ENCODE data around the gene MTRF1.
A peak's percentile ranks its signal among the peaks of the same experiment; 100 is the strongest.

MTRF1 gene, protein sequence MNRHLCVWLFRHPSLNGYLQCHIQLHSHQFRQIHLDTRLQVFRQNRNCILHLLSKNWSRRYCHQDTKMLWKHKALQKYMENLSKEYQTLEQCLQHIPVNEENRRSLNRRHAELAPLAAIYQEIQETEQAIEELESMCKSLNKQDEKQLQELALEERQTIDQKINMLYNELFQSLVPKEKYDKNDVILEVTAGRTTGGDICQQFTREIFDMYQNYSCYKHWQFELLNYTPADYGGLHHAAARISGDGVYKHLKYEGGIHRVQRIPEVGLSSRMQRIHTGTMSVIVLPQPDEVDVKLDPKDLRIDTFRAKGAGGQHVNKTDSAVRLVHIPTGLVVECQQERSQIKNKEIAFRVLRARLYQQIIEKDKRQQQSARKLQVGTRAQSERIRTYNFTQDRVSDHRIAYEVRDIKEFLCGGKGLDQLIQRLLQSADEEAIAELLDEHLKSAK

GRCh38 chr13:41263261-41263971 is at the start of gene MTRF1:
Gene MTRF1 (minus strand): TSS chr13:41263576. CDS start chr13:41260907, 2,669 bp downstream.
- peak; percentile 76 for DNase-seq (ENCODE audit: low spot score)

GRCh38 chr13:41313117-41313516 is 49.7 kb upstream of the MTRF1 start:
- DNase-seq (ENCODE audit: low spot score) = no peak

- no peak for DNase-seq (ENCODE audit: low spot score)
Measured at GRCh38 chr13:41312176-41312500, 48.8 kb upstream of the MTRF1 start.

GRCh38 chr13:41311406-41312175 is 48.2 kb upstream of the MTRF1 start:
- peak; percentile 33 for DNase-seq (ENCODE audit: low spot score)

GRCh38 chr13:41310963-41311405 is 47.6 kb upstream of the MTRF1 start, which contains the start of gene NAA16:
Gene NAA16 (plus strand): TSS chr13:41311267. CDS start chr13:41311529, 262 bp downstream.
- DNase-seq (ENCODE audit: low spot score) = peak; percentile 97

DNA sequence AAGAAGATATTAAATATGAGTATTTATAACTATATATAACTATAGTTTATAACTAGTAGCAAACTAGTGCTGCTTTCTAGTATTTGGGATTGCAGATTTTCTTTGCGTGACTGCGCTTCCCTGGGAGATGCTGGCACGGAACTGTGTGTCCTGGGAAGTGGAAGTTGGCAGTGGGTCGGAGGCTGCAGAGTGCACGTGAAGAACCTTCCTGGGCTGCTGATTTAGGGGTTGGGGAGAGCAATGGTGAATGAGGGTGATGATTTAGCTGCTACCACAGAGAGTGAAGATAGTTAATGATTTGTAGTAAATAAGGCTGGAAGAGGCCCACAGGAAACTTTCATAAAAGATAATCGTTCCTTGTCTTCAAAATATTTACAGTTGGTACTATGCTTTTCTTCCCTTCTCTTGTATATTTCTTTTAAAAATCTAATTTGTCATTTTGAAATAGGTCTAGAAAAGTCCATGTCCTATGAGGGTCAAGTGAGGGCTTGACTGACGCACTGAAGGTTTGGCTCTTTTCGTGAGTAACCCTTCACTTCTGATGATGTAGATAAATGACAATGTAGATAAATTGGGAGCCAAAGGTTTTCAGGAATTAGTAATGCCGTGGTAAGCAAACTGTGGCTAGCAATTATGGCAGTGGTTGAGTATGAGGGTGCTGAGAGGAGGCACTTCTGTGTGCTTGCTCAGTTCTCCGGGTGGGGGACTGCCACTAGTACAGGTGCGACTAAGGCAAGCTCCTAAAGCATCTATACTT is 44.7 kb upstream of the MTRF1 start:
- no peak for DNase-seq (ENCODE audit: low spot score)

DNA sequence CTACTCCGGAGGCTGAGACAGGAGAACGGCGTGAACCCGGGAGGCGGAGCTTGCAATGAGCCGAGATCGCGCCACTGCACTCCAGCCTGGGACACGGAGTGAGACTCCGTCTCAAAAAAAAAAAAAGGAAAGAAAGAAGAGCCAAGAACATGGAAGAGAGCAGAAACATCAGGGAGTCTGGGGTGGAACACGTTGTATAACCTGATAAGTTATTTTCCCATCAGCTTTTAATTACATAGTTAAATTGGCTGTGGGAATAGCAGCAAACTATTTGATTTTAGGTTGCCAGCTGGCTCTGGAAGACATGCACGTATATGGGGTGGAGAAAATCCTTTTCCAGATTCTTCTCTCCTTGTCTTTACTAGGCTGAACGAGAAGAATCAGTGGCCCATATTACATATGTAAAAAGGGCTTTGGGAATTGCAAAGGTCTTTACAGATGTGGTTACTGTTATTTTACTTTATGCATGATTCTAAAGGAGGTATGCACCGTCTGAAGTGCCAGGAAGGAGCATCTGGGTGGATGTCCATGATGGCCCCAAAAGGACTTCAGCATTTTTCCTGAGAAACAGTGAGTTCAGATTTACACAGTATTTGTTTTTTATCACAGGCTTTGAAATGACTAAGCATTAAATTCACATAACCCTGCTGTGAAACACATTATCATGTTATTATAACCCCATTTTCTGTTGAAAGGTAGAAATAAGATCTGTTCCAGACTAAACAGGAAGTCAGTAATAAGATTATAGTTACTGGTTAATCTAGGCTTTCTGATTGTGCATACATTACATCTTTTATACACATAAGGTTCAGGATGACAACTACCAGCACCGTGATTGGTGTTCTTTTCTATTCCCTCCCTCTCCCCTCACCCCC is 43.1 kb upstream of the MTRF1 start:
- DNase-seq (ENCODE audit: low spot score) = no peak

DNA sequence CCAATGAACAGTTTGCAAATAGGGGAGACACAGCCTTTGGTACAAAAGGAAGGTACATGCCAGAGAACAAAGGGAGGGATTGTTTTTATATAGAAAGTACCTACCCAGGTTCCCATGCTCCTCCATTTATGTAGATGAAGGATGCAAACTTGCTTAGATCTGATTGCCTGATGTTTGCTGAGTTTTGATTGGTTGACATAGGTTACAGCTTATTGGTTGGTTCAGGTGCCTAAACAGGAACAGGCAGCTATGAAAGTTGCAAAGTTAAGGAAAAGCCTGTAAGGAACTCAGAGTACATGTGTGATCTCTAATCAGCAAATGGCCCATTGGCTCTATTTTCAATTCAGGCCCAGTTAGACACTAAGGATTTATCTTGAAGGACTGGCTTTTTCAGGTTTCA is 41.2 kb upstream of the MTRF1 start:
- no peak for DNase-seq (ENCODE audit: low spot score)

- no peak for DNase-seq (ENCODE audit: low spot score)
Measured at GRCh38 chr13:41302743-41303142, 39.4 kb upstream of the MTRF1 start.

DNA sequence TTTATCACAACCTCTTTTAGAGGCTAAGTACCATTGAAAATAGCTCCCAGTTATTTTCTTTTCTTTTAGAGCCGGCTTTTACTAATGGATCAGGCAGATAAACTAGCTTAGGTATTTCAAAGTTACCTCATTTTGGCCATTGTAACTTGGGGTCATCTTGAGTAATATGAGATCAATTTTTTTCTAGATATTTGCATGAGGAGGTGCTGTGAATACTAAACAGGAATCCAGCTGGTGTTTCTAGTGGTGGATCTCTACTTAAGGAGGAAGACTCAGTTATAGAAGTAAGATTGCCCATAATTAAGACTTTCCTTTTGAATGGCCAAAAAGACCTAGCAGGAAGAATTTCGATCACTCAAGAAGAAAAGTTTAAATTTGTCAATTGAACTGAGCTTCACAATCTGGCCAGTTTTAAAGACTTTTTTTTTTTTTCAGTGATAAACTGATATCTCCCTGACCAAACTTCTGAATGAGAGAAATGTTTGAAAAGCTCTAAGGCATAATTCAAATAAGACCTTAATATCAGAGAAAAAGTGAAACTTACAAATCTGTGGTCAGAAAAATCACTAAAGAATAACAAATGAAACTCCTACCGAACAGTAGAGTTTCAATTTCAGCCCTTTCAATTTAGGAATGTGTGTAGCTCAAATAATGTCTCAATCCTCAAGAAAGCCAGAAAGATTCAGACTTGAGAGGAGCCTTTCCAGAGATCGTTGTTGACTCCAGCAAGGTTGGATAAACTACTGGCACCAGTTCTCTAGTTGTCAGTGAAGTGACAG is 36.1 kb upstream of the MTRF1 start:
- no peak for DNase-seq (ENCODE audit: low spot score)

GRCh38 chr13:41296879-41297646 is 33.7 kb upstream of the MTRF1 start:
- no peak for DNase-seq (ENCODE audit: low spot score)

DNA sequence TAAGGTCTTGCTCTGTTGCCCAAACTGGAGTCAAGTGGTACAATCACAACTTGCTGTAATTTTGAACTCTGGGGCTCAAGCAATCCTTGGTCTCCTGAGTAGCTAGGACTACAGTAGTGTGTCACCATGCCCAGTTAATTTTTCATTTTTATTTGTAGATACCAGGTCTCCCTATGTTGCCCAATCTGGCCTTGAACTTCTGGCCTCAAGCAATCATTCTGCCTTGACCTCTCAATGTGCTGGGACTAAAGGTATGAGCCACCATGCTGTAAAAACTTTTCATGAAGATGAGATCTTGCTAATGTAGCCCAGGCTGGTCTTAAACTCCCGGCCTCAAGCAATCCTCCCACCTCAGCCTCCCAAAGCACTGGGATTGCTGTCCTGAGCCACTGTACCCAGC is 32.6 kb upstream of the MTRF1 start:
- DNase-seq (ENCODE audit: low spot score) = no peak

DNA sequence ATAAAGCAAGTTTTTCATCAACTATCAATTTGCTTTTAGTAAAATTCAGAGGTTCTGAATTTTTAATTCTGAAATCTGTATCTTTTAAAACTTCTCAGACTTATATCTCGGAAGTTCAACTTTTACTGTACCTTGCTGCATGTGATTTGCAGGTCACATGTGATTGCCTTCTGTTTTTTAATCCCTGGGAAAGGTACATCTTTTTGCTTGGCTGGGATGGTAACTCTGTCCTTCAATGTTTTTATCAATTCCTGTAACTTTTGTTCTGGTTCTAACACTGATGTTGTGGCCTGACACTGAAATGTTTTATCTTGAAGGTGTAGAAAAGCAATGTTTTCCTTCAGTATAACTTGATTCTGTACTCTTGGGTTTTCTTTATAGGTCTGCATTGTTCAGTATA is 31.5 kb upstream of the MTRF1 start:
- DNase-seq (ENCODE audit: low spot score) = no peak

DNA sequence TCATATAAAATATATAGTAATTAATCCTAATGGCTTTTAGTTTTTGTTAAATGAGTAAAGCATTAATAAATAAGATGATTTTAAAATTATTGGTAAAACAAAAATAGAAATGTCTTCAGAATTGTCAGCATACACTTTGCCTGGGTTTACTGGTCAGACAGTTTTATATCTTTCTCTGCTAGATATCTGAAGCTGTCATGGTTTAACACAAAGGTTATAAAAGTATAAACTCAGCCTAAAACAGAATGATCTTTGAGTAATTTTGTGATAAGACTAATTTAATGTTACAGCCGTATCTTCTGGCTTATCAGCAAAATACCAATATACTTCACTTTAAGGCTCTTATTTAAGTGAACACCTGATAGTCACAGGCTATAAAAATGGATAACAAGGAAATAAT is 29.9 kb upstream of the MTRF1 start:
- DNase-seq (ENCODE audit: low spot score) = no peak

DNA sequence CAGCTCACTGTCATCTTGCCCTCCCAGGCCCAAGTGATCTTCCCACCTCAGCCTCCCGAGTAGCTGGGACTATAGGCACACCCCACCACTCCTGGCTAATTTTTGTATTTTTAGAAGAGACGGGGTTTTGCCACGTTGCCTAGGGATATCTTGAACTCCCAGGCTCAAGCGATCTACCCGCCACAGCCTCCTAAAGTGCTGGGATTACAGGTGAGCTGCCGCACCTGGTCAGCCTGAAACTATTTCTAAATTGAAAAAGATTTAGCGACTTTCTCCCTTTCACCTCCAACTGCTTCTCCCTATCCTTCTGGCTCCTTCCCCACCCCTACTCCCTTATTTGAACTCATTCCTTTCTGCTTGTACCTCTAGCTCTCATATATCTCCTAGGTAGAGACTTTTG is 27.9 kb upstream of the MTRF1 start:
- no peak for DNase-seq (ENCODE audit: low spot score)

GRCh38 chr13:41289463-41289881 is 26.1 kb upstream of the MTRF1 start:
- no peak for DNase-seq (ENCODE audit: low spot score)

- peak; percentile 13 for DNase-seq (ENCODE audit: low spot score)
Measured at GRCh38 chr13:41286370-41286769, 23.0 kb upstream of the MTRF1 start.

DNA sequence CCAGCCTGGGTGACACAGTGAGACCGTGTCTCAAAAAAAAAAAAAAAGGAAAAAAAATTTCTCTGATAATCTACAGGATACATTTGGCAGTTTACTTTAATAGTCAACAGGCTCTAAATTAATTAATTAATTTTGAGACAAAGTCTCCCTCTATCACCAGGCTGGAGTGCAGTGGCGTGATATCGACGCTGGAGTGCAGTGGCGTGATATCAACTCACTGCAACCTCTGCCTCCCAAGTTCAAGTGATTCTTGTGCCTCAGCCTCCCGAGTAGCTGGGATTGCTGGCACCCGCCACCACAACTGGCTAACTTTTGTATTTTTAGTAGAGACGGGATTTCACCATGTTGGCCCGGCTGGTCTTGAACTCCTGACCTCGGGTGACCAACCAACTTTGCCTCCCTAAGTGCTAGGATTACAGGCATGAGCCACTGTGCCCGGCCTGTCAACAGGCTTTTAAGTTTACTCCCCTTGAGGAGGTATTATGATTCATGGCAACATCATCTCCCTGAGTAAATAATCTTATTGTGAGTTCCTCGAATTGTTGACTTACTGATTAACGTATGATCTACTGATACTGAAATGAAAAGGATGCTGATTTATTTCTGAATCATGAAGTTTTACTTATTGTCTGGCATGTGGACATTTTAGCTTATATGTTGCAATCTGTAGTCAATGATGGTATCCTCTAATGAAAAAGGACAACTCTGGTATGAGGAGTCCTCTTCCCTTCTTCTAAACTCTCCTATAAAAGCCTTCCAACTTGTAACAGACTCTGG is 21.3 kb upstream of the MTRF1 start:
- no peak for DNase-seq (ENCODE audit: low spot score)

Data from CD4-positive, alpha-beta T cell treated with Interleukin-15 for 4 hours (primary cell).